NK-92 (cell line): ENCODE data around the gene MAFF.
"Not testable (repeated sequence)": the region's sequence is repeated elsewhere in the genome, so short reads cannot be mapped to it uniquely, and the experiment has no call there.

Experiments used
- DNase-seq: peaks from one replicate; lab custom pipeline; 2025; ENCODE audit not compliant: unreplicated experiment; lab: John Stamatoyannopoulos, UW

The MAFF gene

DNA sequence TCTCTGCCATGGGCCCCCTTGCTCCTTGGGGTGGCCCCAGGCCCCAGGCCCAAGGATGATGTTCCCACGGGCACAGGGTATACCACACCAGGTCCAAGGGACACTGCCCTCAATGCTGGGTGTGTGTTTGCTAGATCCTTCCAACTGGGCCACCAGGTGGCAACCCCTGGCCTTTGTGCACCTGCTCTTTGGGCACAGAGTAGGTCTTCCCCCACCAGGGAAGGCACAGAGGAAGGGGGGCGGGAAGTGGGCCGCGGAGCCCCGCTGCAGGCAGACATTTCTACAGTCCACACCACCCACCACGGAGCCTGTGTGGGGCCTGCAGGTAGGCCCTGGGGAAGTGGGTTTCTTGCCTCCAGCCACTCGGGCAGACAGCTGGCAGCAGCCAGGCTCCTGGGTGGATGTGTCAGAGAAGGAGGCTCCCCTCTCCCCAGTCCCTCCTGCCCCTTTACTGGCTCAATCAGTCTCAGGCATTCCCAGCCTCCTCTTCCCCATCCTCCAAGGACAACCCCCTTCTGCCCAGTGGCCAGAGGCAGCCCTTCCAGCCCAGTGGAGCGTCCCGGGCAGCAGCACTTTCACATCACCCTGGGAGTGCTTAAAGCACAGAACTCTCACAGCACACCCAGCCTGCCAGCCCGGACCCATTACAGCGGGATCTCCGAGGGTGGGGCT is 21.6 kb downstream of the MAFF start:
- DNase-seq = no peak

DNA sequence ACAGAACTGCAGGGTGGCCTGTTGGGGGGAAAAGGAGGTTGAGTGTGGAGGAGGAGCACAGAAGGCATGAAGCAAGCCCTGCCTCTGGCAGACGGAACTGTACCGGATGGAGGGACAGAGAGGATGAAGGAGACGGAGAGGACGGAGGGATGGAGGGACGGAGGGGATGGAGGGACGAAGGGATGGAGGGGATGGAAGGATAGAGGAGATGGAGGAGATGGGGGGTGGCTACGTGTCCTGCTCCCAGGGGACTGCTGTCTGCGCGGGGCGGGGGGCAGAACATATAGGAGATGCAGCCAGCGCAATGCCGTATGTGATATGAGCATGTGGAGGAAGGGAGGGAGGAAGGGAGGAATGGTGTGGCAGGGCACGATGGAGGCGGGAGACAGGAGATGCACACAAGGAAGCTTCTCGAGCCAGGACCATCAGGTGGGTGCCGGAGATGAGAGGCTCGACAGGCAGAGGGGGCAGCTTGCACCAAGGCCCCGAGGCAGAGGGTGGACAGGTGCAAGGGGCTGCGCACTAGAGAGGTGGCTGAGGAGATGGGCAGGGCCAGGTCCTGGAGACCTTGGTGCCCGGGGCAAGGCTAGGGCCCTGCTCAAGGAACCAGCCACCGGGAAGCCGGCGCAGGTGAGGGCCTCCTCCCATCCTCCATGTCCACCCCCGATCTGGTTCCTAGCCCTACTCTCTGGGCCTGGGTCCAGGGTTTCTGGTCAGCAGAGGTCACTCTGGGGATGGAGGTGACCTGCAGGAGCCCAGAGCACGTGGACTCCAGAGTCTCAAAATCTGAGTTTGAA is 25.3 kb downstream of the MAFF start:
- no peak for DNase-seq

- no peak for DNase-seq
These were observed 26.6 kb downstream of the MAFF start for GRCh38 chr22:38228326-38228872.

DNA sequence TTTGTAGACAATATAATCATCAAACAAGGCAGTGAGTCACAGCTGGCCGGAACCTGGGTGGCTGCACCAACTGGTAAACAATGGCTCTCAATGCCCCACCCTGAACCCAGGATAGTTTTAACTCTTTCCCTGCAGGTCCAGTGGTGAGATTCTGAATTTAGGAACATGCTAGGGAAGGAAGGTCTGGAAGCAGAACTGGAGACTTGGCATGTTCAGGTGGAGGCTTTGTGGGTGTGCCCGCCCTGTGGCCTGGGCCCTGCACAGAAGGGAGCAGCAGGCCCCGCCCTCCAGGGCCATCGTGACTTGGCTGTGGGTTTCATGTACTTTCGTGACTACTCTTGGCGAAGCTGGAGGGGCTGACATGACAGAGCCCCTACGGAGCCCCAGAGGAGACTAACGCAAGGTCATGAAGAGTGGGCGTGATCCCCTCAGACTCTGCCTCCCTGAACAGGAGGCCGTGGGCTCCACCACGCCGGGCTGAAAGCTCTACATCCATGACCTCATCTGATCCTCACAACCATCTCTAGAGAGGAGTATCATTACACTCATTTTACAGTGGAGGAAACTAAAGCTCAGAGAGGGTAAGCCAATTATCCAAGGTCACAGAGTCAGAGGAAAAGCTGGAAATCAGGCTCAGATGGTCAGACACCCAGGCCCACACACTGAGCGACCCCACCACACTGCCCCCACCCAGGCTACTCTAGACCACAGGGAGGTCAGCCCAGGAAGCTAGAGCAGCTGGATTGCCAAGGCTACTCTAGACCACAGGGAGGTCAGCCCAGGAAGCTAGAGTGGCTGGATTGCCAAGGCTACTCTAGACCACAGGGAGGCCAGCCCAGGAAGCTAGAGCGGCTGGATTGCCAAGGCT is 27.3 kb downstream of the MAFF start:
- no peak for DNase-seq

GRCh38 chr22:38230108-38230825 is 28.5 kb downstream of the MAFF start:
- DNase-seq = no peak

- DNase-seq = no peak
These were observed 29.1 kb downstream of the MAFF start for GRCh38 chr22:38230916-38231315.

- DNase-seq = no peak
These were observed 30.4 kb downstream of the MAFF start for GRCh38 chr22:38232196-38232595.

DNA sequence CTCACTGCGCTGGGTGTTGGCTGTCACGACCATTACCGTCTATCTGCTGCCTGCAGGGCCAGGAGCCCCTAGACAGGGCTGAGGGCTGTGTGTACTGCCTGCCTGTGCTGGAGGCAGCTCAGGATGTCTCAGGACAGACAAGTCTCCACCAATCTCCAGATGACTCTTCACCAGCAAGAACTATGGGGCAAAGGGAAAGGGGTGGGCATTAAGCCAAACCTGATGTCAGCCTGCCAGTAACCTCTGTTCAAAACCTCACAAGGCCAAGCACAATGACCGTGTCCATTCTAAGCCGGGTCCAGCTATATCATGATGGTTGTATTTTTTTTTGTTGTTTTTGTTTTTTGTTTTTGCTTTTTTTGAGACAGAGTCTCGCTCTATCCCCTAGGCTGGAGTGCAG is 31.6 kb downstream of the MAFF start:
- no peak for DNase-seq

DNA sequence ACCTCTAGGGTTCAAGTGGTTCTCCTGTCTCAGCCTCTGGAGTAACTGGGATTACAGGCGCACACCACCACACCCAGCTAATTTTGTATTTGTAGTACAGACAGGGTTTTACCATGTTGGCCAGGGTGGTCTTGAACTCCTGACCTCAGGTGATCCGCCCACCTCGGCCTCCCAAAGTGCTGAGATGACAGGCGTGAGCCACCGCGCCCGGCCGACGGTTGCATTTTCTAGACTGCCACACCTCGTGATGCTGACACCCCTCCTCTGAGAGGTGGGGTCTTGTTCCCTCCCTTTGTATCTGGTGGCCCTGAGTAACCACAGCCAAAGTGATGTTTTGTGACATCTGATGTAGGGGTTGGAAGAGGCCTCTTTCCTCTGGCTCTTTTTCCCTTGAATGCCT is 32.1 kb downstream of the MAFF start:
- not testable (repeated sequence) for DNase-seq

- no peak for DNase-seq
These were observed 33.6 kb downstream of the MAFF start for GRCh38 chr22:38235240-38235850.

DNA sequence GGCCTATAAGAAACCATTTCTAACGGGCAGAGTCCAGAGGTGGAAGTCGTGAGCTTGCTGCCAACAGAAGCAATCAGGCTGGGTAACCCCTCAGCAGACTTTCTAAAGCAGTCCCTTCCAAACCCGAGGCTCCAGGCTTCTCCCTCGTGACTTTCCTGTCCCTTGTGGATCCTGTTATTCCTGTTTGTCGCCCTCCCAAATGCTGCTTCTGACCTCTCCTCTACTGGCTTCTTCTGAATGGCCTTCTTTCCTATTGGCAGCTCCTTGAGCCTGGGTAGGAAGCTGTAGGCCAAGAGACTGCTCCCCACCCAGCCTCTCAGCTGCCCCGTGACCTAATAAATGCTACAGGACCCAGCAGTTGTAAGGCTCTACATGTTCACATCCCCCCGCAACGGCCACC is 35.0 kb downstream of the MAFF start:
- no peak for DNase-seq

- no peak for DNase-seq
These were observed 36.8 kb downstream of the MAFF start for GRCh38 chr22:38238519-38239071.

- DNase-seq = no peak
These were observed 37.4 kb downstream of the MAFF start for GRCh38 chr22:38239101-38239761.

- DNase-seq = no peak
These were observed 39.0 kb downstream of the MAFF start for GRCh38 chr22:38240734-38241252.

GRCh38 chr22:38243007-38243765 is 41.4 kb downstream of the MAFF start:
- no peak for DNase-seq

DNA sequence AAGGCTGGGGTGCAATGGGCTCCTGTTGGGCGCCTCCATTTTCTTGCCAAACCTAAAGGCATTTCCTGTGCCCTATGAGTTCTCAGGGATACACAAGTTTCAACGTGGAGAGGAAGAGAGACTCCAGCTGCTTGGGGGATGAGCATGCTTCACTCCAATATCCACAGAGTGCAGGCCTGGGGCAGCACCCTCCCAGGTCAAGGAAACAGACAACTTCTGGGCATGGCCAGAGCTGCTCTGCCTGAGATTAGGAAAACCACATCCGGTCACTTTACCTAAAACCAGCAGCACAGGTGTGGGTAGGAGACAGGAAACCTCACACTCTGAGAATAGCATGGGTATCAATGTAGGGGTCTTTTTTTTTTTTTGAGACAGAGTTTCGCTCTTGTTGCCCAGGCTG is 42.3 kb downstream of the MAFF start:
- DNase-seq = no peak

DNA sequence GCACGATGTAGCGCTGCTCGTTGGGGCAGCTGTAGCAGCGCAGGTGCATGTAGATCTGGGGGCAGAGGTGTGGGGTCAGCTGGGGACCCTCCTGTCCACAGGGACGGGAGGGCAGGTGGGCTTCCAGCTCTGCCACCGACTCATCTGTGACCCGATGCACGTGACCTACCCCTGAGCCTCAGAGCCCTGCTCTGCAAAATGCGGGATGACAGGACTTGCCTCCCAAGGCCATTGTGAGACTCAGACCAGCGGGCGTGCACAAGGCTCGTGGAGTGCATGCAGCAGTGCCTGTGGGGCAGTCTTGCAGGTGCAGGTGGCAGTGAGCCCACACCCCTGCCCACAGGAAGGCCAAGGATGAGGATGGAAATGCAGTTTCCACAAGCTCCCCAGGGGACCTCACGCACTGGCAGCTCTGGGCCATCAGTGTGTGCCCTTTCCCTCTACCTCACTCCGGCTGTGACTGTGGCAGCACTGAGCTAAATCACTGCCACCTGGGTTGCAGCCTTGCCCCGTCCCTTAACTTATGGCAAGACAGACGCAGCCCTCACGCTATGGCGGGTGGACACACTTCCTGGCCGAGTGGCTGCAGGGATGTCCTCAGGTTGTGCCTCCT is 44.4 kb downstream of the MAFF start:
- DNase-seq = no peak

DNA sequence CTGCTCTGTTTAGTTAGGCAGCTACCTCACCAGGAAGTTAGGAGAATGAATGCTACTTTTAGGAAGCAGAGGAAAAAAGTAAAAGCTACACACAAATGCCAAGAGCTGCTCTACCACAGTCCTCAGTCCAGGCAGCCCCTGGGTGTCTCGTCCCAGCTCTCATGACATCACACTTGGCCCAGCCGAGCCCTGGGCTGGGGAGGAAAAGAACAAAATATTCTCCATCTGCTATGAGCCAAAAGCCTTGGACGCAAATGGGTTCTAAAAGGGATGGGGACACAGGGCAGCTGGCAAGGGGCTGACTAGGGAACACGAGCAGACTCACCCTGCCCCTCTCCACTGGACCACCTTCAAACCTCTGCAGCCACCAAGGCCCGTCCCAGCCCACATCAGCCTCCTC is 44.9 kb downstream of the MAFF start:
- no peak for DNase-seq
